Parathyroid adenoma (tissue), 2 donors: ENCODE results near the gene DISC1.
"Not testable (repeated sequence)": the region's sequence is repeated elsewhere in the genome, so short reads cannot be mapped to it uniquely, and the experiment has no call there.

ENCODE experiments used
- H2AFZ ChIP-seq: fragments of 300-600 bp; sonication (generic); one replicate; pipeline ENCODE4 v1.7.0; 2017; ENCODE audit warnings: antibody characterized with exemption, mild to moderate bottlenecking
- H3K27ac ChIP-seq: fragments of 300-600 bp; sonication (generic); one replicate; pipeline ENCODE4 v1.7.0; 2017
- H3K27me3 ChIP-seq: fragments of 300-600 bp; sonication (generic); one replicate; pipeline ENCODE4 v1.7.0; 2017; ENCODE audit warnings: low read length; ENCODE audit not compliant: control insufficient read depth, insufficient read depth
- H3K36me3 ChIP-seq: fragments of 300-600 bp; sonication (generic); one replicate; pipeline ENCODE4 v1.7.0; 2017; ENCODE audit warnings: low read length; ENCODE audit not compliant: control insufficient read depth, insufficient read depth
- H3K4me1 ChIP-seq: fragments of 300-600 bp; sonication (generic); one replicate; pipeline ENCODE4 v1.7.0; 2017; ENCODE audit warnings: control low read depth
- H3K4me2 ChIP-seq: fragments of 300-600 bp; sonication (generic); one replicate; pipeline ENCODE4 v1.7.0; 2017; ENCODE audit warnings: low read length
- H3K4me3 ChIP-seq: fragments of 300-600 bp; sonication (generic); one replicate; pipeline ENCODE4 v1.7.0; 2017; ENCODE audit warnings: low read depth, low read length
- H3K79me2 ChIP-seq: fragments of 300-600 bp; sonication (generic); one replicate; pipeline ENCODE4 v1.7.0; 2017; ENCODE audit warnings: control low read depth
- H3K9ac ChIP-seq: fragments of 300-600 bp; sonication (generic); one replicate; pipeline ENCODE4 v1.7.0; 2017; ENCODE audit warnings: mild to moderate bottlenecking
- H3K9me3 ChIP-seq: fragments of 300-600 bp; sonication (generic); one replicate; pipeline ENCODE4 v1.7.0; 2017; ENCODE audit warnings: low read length; ENCODE audit not compliant: control insufficient read depth
- TF ChIP-seq, protein P1 (sequence below): fragments of 300-600 bp; sonication (generic); IDR thresholded peaks from one replicate; pipeline ENCODE4 v1.7.0; 2017; ENCODE audit warnings: antibody characterized with exemption, mild to moderate bottlenecking
- donor health status: primary hyperparathyroidism.

DISC1 gene

DNA sequence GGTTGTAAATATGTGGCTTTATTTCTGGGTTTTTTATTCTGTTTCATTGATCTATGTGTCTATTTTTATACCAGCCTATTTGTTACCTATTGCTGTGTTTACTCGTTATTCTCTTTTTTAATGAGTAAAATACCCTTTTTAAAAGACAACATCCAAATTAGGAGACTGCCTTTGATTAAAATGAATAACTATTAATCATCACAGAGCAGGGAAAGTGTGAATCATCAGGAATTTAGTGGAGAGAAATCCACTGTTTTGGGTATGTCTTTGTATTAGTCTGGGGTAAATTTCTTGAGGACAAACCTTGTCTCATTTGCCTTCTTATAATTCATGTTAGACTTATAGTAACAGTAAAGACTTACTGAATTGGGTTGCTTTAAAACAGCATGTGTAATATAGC, 12.1 kb downstream of the DISC1 start:
- Histone ChIP-seq H3K27me3 (no peaks in the 10 kb centered on the region), H3K27ac (no peak overlapping the region), H3K9ac (no peak overlapping the region), H3K36me3 (no peaks in the 10 kb centered on the region), H3K4me1 (no peaks in the 10 kb centered on the region), H2AFZ (no peak overlapping the region), H3K79me2 (no peaks in the 10 kb centered on the region), H3K4me3 (no peak overlapping the region), H3K4me2 (no peak overlapping the region), H3K9me3 (no peaks in the 10 kb centered on the region)
- TF ChIP-seq, protein P1, sequence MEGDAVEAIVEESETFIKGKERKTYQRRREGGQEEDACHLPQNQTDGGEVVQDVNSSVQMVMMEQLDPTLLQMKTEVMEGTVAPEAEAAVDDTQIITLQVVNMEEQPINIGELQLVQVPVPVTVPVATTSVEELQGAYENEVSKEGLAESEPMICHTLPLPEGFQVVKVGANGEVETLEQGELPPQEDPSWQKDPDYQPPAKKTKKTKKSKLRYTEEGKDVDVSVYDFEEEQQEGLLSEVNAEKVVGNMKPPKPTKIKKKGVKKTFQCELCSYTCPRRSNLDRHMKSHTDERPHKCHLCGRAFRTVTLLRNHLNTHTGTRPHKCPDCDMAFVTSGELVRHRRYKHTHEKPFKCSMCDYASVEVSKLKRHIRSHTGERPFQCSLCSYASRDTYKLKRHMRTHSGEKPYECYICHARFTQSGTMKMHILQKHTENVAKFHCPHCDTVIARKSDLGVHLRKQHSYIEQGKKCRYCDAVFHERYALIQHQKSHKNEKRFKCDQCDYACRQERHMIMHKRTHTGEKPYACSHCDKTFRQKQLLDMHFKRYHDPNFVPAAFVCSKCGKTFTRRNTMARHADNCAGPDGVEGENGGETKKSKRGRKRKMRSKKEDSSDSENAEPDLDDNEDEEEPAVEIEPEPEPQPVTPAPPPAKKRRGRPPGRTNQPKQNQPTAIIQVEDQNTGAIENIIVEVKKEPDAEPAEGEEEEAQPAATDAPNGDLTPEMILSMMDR: no peak

DNA sequence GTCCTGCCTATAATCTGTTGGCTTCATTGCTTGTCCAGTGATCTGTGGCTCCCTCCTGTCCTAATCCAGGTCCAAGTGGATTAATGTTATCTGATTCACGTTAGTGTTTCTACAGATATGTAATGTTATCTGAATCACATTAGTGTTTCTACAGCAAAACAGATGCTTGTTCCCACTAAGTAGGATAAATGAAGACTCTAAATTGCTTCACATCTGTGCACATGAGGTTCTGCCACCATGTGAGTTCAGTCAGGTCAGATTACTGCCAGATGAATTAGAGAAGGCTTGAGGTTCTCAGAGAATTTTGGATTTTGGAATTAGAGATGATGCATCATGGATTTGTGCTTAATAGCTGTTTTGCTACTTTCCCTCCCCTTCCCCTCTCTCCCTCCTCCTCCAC, 13.2 kb downstream of the DISC1 start:
- Histone ChIP-seq H3K4me3 (no peak overlapping the region), H3K9me3 (no peaks in the 10 kb centered on the region), H3K4me1 (no peaks in the 10 kb centered on the region), H3K36me3 (no peaks in the 10 kb centered on the region), H3K79me2 (no peaks in the 10 kb centered on the region), H2AFZ (no peak overlapping the region), H3K27me3 (no peaks in the 10 kb centered on the region), H3K4me2 (no peak overlapping the region), H3K27ac (no peak overlapping the region), H3K9ac (no peak overlapping the region)
- TF ChIP-seq, protein P1: no peak

DNA sequence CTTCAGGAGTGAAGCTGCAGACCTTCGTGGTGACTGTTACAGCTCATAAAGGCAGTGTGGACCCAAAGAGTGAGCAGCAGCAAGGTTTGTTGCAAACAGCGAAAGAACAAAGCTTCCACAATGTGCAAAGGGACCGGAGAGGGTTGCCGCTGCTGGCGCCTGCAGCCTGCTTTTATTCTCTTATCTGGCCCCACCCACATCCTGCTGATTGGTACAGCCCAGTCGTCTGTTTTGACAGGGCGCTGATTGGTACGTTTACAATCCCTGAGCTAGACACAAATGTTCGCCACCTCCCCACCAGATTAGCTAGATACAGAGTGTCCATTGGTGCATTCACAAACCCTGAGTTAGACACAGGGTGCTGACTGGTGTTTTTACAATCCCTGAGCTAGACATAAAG, 14.9 kb downstream of the DISC1 start:
- not testable (repeated sequence) for H3K79me2 ChIP-seq, H3K4me1 ChIP-seq, H3K9me3 ChIP-seq, H2AFZ ChIP-seq, H3K9ac ChIP-seq, H3K27me3 ChIP-seq, H3K36me3 ChIP-seq, H3K27ac ChIP-seq, H3K4me2 ChIP-seq, H3K4me3 ChIP-seq

DNA sequence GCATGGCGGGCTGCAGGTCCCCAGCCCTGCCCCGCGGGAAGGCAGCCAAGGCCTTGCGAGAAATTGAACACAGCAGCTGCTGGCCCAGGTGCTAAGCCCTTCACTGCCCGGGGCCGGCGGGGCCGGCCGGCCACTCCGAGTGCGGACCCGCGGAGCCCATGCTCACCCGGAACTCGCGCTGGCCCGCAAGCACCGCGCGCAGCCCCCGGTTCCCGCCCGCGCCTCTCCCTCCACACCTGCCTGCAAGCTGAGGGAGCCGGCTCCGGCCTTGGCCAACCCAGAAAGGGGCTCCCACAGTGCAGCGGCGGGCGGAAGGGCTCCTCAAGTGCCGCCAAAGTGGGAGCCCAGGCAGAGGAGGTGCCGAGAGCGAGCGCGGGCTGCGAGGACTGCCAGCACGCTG, 15.5 kb downstream of the DISC1 start:
- H3K4me1 ChIP-seq, H3K36me3 ChIP-seq, H3K4me3 ChIP-seq, H3K9me3 ChIP-seq, H3K4me2 ChIP-seq, H3K27me3 ChIP-seq, H3K79me2 ChIP-seq, H3K27ac ChIP-seq, H3K9ac ChIP-seq, H2AFZ ChIP-seq: not testable (repeated sequence)

DNA sequence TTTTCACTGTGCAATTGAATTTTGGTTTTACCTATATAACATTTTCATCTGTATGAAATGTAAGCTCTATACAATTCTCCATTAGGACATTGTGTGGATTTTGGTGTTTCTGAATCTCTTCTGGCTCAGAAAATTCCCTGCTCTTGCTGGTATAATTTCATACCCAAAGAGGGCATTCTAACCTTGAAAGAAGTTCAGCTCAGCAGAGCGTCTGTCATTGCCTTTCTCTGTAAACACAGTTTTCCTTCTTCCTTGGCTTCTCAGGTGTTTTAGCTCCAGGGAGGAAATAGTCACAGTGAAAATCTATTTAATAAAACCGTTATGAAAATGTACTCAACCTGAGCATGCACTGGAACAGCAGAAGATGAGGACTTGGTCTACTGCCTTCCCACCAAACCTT, 16.0 kb downstream of the DISC1 start:
- H3K9me3 ChIP-seq: no peaks in the 10 kb centered on the region
- no peak overlapping the region for H3K4me3 ChIP-seq
- H3K79me2 ChIP-seq: no peaks in the 10 kb centered on the region
- H3K36me3 ChIP-seq: no peaks in the 10 kb centered on the region
- H3K9ac ChIP-seq: no peak overlapping the region
- no peak overlapping the region for H3K27ac ChIP-seq
- H3K4me2 ChIP-seq: no peak overlapping the region
- H3K4me1 ChIP-seq: no peaks in the 10 kb centered on the region
- TF ChIP-seq, protein P1: no peak
- no peak overlapping the region for H2AFZ ChIP-seq
- H3K27me3 ChIP-seq: no peaks in the 10 kb centered on the region

DNA sequence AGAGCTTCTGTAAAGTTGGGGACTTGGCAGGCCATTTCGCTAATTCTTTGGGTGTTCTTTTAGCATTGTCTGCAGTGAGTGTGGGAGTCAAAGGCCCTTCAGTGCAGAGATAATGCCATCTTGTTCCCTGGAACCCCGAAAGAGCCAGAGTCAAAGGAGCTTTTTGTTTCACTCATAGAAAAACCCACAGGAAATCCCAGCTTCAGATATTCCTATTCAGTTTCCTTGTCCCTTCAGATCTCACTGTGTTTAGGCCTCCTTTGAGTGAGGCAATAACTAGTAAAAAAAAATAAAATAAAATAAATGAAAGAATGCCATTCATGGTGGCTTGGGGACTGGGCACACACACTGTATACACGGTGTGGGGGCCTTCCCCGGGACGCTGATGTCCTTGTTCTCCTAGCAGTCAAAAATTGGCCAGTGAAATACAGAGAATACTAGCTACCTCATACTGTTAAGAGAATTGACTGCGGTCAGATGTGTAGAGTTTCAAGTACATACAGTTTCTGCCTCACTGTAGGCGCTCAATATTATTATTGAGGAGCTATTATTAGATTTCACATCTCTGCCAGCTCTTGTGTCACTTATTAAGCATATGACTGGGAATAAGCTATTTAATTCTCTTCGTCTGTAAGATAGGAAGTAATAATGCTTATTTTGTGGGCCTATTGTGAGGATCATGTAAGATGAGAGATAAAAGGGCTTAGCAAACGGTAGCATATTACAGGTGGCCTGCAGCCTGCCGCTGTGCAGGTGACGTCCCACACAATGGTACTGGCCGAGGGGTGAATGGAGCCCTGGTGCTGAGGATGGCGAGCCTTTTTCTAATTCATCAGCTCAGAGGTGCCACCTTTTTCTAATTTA, 16.7 kb downstream of the DISC1 start:
- H3K9me3 ChIP-seq: no peaks in the 10 kb centered on the region
- TF ChIP-seq, protein P1: no peak
- H3K4me3 ChIP-seq: no peak overlapping the region
- no peak overlapping the region for H3K4me2 ChIP-seq
- no peaks in the 10 kb centered on the region for H3K79me2 ChIP-seq
- H3K27ac ChIP-seq: no peak overlapping the region
- no peaks in the 10 kb centered on the region for H3K36me3 ChIP-seq
- H3K4me1 ChIP-seq: no peaks in the 10 kb centered on the region
- H3K9ac ChIP-seq: no peak overlapping the region
- no peak overlapping the region for H2AFZ ChIP-seq
- H3K27me3 ChIP-seq: no peaks in the 10 kb centered on the region
